Measurements from ENCODE around the gene PRR13.

The PRR13 gene

GRCh38 chr12:53423597-53423996, 17.9 kb upstream of the PRR13 start, which contains the start of gene AMHR2:
TSS of gene AMHR2 (plus strand) at chr12:53423855. CDS start at chr12:53423935, 80 bp downstream.
- TF ChIP-seq L3MBTL2 (conservative IDR thresholded peaks at IDR 0.05) (no peak), TARDBP (IDR thresholded peaks at IDR 0.05) (no peak), NFRKB (IDR thresholded peaks at IDR 0.05) (no peak), ZNF384 (IDR thresholded peaks at IDR 0.05) (no peak), FOXK2 (IDR thresholded peaks at IDR 0.05) (no peak), HDGF (IDR thresholded peaks at IDR 0.05; ENCODE audit: borderline replicate concordance) (no peak)
- POLR2A ChIA-PET: no interaction called here
- CTCF ChIA-PET: interaction anchor here (1.2 kb wide), 1 partner anchor 172 kb away, joined by 3 read pairs; no protein-coding TSS in a partner anchor
- DNase-seq (ENCODE audit: extremely low spot score): no peak

GRCh38 chr12:53424626-53425514, 16.7 kb upstream of the PRR13 start:
- no peak for DNase-seq (ENCODE audit: extremely low spot score)
- CTCF ChIA-PET: interaction anchor here (1.2 to 3.0 kb wide), 3 partner anchors 73 to 173 kb away, joined by 3 to 9 read pairs (median 4); no protein-coding TSS in a partner anchor
- TF ChIP-seq FOXM1 (IDR thresholded peaks at IDR 0.05; ENCODE audit: borderline replicate concordance): no peak
- TF ChIP-seq SUZ12 (IDR thresholded peaks at IDR 0.05): no peak
- TF ChIP-seq, protein P1, sequence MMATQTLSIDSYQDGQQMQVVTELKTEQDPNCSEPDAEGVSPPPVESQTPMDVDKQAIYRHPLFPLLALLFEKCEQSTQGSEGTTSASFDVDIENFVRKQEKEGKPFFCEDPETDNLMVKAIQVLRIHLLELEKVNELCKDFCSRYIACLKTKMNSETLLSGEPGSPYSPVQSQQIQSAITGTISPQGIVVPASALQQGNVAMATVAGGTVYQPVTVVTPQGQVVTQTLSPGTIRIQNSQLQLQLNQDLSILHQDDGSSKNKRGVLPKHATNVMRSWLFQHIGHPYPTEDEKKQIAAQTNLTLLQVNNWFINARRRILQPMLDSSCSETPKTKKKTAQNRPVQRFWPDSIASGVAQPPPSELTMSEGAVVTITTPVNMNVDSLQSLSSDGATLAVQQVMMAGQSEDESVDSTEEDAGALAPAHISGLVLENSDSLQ (IDR thresholded peaks at IDR 0.05): no peak
- no peak for TF ChIP-seq ELF4 (IDR thresholded peaks at IDR 0.05)
- no peak for TF ChIP-seq NFRKB (IDR thresholded peaks at IDR 0.05)
- no peak for TF ChIP-seq TARDBP (IDR thresholded peaks at IDR 0.05)
- TF ChIP-seq ARNT (IDR thresholded peaks at IDR 0.05): no peak
- no peak for TF ChIP-seq LEF1 (IDR thresholded peaks at IDR 0.05; ENCODE audit: borderline replicate concordance)
- no peak for TF ChIP-seq SP1 (IDR thresholded peaks at IDR 0.05)
- TF ChIP-seq ZNF384 (IDR thresholded peaks at IDR 0.05): no peak
- no peak for TF ChIP-seq FOXK2 (IDR thresholded peaks at IDR 0.05)
- TF ChIP-seq L3MBTL2 (conservative IDR thresholded peaks at IDR 0.05): no peak
- TF ChIP-seq CTBP1 (IDR thresholded peaks at IDR 0.05; ENCODE audit: borderline replicate concordance): no peak
- TF ChIP-seq FOXA1 (IDR thresholded peaks at IDR 0.05): no peak
- no peak for TF ChIP-seq BHLHE40 (IDR thresholded peaks at IDR 0.05; ENCODE audit: borderline replicate concordance)
- POLR2A ChIA-PET: interaction anchor here (0.5 to 2.2 kb wide), 8 partner anchors 16 to 266 kb away, joined by 3 to 17 read pairs (median 4); partner anchors contain the start of genes AAAS, PRR13 and TARBP2

DNA sequence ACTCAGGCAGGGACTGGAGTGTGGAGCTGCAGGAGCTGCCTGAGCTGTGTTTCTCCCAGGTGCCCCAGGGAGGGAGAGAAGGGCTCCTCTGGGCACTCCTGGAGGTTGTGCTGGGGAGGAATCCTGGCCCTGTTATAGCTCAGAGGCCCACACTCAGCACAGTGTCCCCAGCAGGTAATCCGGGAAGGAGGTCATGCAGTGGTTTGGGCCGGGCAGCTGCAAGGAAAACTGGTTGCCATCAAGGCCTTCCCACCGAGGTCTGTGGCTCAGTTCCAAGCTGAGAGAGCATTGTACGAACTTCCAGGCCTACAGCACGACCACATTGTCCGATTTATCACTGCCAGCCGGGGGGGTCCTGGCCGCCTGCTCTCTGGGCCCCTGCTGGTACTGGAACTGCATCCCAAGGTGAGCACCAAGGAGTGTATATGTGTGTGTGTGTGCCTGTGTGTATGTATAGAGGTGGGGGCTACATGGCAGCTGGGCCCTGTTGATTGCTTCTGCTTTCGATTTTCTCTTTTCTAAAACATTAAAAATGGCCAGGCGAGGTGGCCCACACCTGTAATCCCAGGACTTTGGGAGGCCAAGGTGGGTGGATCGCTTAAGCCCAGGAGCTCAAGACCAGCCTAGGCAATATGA, 15.9 kb upstream of the PRR13 start:
- ChIA-PET CTCF (interaction anchor here (1.2 to 3.0 kb wide), 2 partner anchors 73 to 81 kb away, joined by 4 to 9 read pairs; no protein-coding TSS in a partner anchor), POLR2A (interaction anchor here (1.2 to 2.2 kb wide), 6 partner anchors 16 to 104 kb away, joined by 3 to 17 read pairs (median 6); partner anchors contain the start of genes AAAS, PRR13 and TARBP2)
- no peak for TF ChIP-seq FOXM1 (IDR thresholded peaks at IDR 0.05; ENCODE audit: borderline replicate concordance)

GRCh38 chr12:53427905-53428594, 13.5 kb upstream of the PRR13 start:
- TF ChIP-seq ZNF384 (IDR thresholded peaks at IDR 0.05) (no peak), SP1 (IDR thresholded peaks at IDR 0.05) (no peak), SUZ12 (IDR thresholded peaks at IDR 0.05) (no peak), CTBP1 (IDR thresholded peaks at IDR 0.05; ENCODE audit: borderline replicate concordance) (no peak), HDGF (IDR thresholded peaks at IDR 0.05; ENCODE audit: borderline replicate concordance) (no peak), L3MBTL2 (conservative IDR thresholded peaks at IDR 0.05) (no peak), TARDBP (IDR thresholded peaks at IDR 0.05) (no peak)
- ChIA-PET CTCF (no interaction called here), POLR2A (interaction anchor here (0.7 to 2.6 kb wide), 5 partner anchors 13 to 73 kb away, joined by 3 to 19 read pairs (median 4); partner anchors contain the start of genes PRR13, SP1 and TARBP2)
- no peak for DNase-seq (ENCODE audit: extremely low spot score)

More for the DNA sequence above, 15.9 kb upstream of the PRR13 start:
- DNase-seq (ENCODE audit: extremely low spot score): no peak

GRCh38 chr12:53428741-53429140, 12.8 kb upstream of the PRR13 start:
- ChIA-PET CTCF (no interaction called here), POLR2A (interaction anchor here (1.0 to 2.6 kb wide), 3 partner anchors 12 to 72 kb away, joined by 4 to 19 read pairs (median 12); partner anchors contain the start of genes PRR13, SP1 and TARBP2)
- DNase-seq (ENCODE audit: extremely low spot score): no peak
- TF ChIP-seq L3MBTL2 (conservative IDR thresholded peaks at IDR 0.05): no peak
- TF ChIP-seq BHLHE40 (IDR thresholded peaks at IDR 0.05; ENCODE audit: borderline replicate concordance): no peak
- no peak for TF ChIP-seq NFRKB (IDR thresholded peaks at IDR 0.05)
- TF ChIP-seq CTBP1 (IDR thresholded peaks at IDR 0.05; ENCODE audit: borderline replicate concordance): no peak
- no peak for TF ChIP-seq FOXM1 (IDR thresholded peaks at IDR 0.05; ENCODE audit: borderline replicate concordance)
- no peak for TF ChIP-seq FOXK2 (IDR thresholded peaks at IDR 0.05)
- no peak for TF ChIP-seq TARDBP (IDR thresholded peaks at IDR 0.05)
- no peak for TF ChIP-seq SUZ12 (IDR thresholded peaks at IDR 0.05)

DNA sequence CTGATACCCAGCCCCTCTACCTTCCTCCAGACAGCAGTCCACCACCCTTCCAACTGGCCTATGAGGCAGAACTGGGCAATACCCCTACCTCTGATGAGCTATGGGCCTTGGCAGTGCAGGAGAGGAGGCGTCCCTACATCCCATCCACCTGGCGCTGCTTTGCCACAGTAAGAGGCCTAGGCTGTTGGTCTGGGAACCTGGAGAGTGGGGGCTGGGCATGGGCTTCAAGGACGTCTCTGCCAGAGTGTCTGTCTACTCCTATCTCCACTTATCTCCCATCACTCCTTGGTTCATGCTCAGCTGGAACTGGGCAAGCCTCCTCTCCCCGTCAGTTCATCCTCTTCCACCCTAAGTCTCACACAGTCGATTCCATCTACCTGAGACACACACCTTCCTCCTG, 11.4 kb upstream of the PRR13 start:
- TF ChIP-seq L3MBTL2 (conservative IDR thresholded peaks at IDR 0.05): no peak
- no peak for TF ChIP-seq NFRKB (IDR thresholded peaks at IDR 0.05)
- TF ChIP-seq BHLHE40 (IDR thresholded peaks at IDR 0.05; ENCODE audit: borderline replicate concordance): no peak
- no peak for TF ChIP-seq SP1 (IDR thresholded peaks at IDR 0.05)
- no peak for TF ChIP-seq ELF4 (IDR thresholded peaks at IDR 0.05)
- TF ChIP-seq FOXK2 (IDR thresholded peaks at IDR 0.05): no peak
- TF ChIP-seq LEF1 (IDR thresholded peaks at IDR 0.05; ENCODE audit: borderline replicate concordance): no peak
- TF ChIP-seq CTBP1 (IDR thresholded peaks at IDR 0.05; ENCODE audit: borderline replicate concordance): no peak
- no peak for TF ChIP-seq FOXM1 (IDR thresholded peaks at IDR 0.05; ENCODE audit: borderline replicate concordance)
- TF ChIP-seq SUZ12 (IDR thresholded peaks at IDR 0.05): no peak
- no peak for DNase-seq (ENCODE audit: extremely low spot score)
- ChIA-PET CTCF (interaction anchor here (1.5 kb wide), 1 partner anchor 9 kb away, joined by 6 read pairs; no protein-coding TSS in a partner anchor), POLR2A (interaction anchor here (0.7 to 2.0 kb wide), 2 partner anchors 9 to 11 kb away, joined by 3 to 7 read pairs; partner anchors contain the start of gene PRR13)

Data from HEK293T (cell line).